Femur (tissue), 1 donor: ENCODE measurements around the gene TELO2.

Experiments used
- DNase-seq: peaks from one replicate; pipeline ENCODE4 v3.0.0-alpha.2; 2017

The TELO2 gene

DNA sequence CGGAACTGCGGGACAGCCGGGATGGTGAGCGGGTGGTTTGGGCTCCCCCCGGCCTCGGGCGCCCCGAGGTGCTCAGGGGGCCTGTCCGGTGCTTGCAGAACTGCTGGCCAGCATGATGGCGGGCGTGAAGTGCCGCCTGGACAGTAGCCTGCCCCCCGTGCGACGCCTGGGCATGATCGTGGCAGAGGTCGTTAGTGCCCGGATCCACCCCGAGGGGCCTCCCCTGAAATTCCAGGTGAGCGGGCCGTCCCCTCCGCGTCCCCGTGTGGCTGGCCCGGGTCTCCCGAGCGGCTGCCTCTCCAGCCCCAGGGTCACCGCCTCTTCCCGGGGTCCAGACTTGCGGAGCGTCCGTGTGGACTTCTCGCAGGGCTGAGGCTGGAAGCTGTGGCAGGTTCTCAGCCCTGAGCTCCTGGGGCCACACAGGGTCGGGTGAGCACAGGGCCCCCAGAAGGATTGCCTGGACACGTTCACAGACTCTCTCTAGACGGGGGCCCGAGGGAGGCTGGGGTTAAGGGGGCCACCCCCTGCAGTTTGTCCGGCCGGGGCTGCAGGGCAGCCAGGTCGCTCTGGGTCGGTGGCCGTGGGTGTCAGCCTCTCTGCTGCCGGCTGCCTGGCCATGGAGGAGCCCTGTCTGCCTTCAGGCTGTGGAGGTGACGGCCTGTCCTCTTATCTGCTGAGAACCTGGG is 7.4 kb downstream of the TELO2 start:
- DNase-seq, result no peak

- peak; percentile 10 for DNase-seq
Observed at GRCh38 chr16:1501630-1502029, 8.5 kb downstream of the TELO2 start.

GRCh38 chr16:1502092-1503004 is 9.2 kb downstream of the TELO2 start:
- DNase-seq, result no peak

DNA sequence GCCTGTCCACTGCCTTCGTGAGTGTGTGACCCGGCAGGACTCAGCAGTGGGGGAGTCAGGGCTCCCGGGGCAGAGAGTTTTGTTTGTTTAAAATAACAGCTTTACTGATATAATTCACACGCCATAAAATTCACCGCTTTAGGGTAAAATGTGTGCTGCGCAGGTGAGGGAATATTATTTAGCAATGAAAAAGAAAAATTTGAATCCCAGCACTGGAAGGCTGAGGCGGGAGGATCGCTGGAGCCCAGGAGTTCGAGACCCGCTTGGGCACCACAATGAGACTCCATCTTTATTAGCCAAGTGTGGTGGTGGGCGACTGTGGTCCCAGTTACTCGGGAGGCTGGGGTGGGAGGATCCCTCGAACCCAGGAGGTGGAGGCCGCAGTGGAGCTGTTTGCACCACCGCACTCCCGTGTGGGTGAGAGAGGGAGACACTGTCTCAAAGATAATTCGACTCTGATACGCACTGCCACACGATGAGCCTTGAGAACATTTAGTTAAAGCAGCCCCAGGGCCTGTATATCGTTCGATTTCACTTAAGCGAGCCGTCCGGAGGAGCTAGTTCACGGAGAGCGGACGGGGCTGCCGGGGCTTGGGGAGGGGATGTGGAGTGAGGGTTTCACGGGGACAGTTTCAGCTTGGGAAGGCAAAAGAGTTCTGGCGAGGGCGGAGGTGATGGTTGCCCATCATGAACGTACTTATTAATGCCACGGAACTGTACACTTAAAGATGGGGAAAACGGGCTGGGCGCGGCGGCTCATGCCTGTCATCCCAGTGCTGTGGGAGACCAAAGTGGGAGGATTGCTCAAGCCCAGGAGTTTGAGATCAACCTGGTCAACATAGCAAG is 10.2 kb downstream of the TELO2 start:
- DNase-seq, result no peak

DNA sequence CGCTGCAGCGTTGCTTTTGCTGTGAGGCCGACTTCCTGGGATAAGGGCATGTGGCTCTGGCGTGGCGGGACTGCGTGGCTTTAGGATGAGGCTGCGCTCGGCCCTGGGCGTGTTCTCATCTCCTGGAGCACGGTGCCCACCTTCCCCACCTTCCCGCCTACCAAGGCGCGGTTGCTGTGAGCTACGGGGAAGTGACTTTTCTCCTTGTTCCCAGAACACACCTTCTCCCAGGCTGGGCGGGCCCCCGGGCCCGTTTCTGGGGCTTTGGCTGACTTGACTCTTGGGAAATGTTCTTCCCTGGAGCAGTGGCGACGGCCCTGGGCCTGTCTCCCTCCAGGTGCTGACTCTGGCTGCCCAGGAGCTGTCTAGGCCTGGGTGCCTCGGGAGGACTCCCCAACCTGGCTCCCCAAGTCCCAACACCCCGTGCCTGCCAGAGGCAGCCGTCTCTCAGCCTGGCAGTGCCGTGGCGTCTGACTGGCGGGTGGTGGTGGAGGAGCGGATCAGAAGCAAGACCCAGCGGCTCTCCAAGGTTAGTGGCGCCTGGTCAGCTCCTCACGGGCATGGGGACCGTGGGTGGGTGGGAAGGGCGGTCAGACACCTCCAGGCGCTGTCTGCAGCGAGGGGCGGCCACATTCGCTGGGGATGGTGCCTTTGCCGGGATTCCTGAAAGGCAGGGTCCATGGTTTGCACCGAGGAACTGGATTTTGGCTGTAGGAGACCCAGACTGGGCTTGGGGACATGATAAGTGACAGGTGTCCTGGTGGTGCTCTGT is 12.1 kb downstream of the TELO2 start:
- no peak for DNase-seq

DNA sequence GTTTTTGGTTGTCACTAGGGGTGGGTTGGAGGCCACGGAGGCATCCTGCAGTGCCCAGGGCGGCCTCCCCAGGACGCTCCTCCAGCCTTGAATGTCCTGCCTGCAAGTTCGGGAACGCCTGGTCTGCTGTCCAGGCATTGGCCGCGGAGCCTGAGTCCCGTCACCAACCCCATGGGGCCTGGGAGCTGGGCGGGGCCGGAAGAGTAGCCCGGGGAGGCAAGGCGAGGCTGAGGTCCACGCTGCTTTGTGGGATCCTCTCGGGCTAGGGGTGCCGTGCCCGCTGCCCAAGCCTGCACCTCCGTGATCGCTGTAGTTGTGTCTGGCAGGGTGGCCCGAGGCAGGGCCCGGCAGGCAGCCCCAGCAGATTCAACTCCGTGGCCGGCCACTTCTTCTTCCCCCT is 12.8 kb downstream of the TELO2 start:
- DNase-seq, result no peak

GRCh38 chr16:1506494-1507213 is 13.5 kb downstream of the TELO2 start:
- DNase-seq, result no peak

GRCh38 chr16:1508494-1509187 is 15.5 kb downstream of the TELO2 start:
- no peak for DNase-seq

- peak; percentile 79 for DNase-seq
Observed at GRCh38 chr16:1509307-1510221, 16.4 kb downstream of the TELO2 start.

GRCh38 chr16:1510272-1510671 is 17.1 kb downstream of the TELO2 start:
- DNase-seq, result no peak

DNA sequence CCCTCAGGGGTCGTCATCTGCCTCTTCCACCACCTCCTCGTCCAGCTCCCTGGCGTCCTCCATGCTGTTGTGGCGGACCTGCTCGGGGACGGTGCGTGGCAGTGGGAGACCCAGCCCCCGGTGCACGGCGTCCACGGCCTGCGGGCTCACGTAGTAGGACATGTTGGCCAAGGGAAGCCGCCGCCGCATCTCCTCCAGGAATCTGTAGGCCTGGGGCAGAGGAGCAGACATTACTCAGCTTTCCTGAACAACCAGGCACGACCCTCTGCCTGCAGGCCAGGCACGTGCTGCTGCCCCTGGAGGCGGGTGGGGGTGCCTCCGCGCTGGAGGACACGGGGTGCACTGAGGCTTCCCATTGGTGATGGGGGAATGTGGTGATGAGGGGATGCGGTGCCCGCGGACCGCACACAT is 17.8 kb downstream of the TELO2 start:
- DNase-seq, result no peak

GRCh38 chr16:1511662-1512569 is 18.8 kb downstream of the TELO2 start:
- no peak for DNase-seq

GRCh38 chr16:1512774-1513173 is 19.6 kb downstream of the TELO2 start:
- no peak for DNase-seq

- DNase-seq, result no peak
Observed at GRCh38 chr16:1514507-1514906, 21.3 kb downstream of the TELO2 start.

- DNase-seq, result no peak
Observed at GRCh38 chr16:1518626-1519135, 25.5 kb downstream of the TELO2 start.

GRCh38 chr16:1519831-1520230 is 26.7 kb downstream of the TELO2 start:
- DNase-seq, result no peak

GRCh38 chr16:1520461-1520860 is 27.3 kb downstream of the TELO2 start:
- no peak for DNase-seq

GRCh38 chr16:1523581-1524245 is 30.6 kb downstream of the TELO2 start:
- DNase-seq, result no peak
